ENCODE measurements around the gene ALG6.
"Not testable (repeated sequence)": the region's sequence is repeated elsewhere in the genome, so short reads cannot be mapped to it uniquely, and the experiment has no call there.

Gene ALG6

DNA sequence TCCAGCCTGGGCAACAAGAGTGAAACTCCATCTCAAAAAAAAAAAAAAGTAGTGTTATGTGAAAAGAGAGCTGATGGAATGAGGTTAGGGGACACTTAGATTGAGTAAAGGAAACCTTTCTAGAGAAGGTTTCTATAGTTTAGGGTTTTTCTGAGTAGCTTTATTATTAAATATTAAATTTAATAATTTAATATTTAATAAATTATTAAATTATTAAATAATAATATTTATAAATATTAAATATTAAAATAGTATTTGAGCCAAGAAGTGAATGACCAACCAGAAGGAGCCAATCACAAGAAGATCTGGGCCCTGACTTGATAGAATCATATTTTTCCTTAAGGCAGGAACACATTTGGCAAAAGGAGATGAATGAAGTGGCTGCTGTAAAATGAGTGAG is 50.7 kb downstream of the ALG6 start:
- no peak for DNase-seq

DNA sequence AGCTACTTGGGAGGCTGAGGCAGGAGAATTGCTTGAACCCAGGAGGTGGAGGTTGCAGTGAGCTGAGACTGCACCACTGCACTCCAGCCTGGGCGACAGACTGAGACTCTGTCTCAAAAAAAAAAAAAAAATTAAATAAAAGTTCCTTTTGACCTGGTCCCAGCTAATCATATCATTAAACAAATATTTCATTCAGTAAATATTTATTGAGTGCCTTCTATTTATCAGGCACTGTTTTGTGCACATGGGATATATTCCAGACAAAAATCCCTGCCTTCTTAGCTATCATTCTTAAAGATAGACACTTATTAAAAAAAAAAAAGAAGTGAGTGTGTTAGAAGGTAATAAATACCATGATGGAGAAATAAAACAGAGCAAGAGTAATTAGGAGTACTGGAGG is 53.3 kb downstream of the ALG6 start:
- not testable (repeated sequence) for DNase-seq

DNA sequence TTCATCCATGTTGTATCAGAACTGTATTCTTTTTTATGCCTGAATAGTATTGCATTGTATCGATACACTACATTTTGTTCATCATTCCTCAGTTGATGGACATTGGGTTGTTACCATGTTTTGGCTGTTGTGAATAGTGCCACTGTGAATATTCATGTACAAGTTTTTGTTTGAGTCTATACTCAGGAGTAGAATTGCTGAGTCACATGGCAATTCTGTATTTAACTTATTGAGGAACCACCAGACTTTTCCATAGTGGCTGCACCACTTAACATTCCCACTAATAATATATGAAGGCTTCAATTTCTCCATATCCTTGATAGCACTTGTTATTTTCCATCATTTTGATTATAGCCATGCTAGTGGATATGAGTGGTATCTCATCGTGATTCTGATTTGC is 56.2 kb downstream of the ALG6 start:
- no peak for DNase-seq

DNA sequence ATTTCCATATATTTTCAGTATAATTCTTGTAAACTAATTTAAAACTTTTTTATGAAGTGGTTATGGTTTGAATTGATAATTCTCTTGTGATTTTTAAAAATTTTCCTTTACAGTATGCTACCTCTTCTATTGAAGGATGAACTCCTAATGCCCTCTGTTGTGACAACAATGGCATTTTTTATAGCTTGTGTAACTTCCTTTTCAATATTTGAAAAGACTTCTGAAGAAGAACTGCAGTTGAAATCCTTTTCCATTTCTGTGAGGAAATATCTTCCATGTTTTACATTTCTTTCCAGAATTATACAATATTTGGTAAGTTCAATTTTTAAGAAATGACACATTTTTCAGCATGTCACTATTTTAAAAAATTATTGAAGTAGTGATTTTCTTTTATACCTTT is 61.4 kb downstream of the ALG6 start:
- no peak for DNase-seq

DNA sequence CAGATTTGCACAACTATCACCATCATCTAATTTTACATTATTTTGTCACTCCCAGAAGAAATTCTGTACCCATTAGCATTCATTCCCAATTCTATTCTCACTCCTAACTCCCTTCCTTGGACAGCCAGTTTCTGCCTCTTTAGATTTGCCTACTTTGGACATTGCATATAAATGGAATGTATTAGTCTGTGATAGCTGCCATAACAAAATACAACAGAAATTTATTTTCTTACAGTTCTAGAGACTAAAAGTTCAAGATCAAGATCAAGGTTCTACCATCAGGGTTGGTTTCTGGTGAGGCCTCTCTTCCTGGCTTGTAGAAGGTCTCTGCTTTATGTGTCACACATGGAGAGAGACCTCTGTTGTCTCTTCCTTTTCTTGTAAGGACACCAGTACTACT is 61.9 kb downstream of the ALG6 start:
- no peak for DNase-seq

DNA sequence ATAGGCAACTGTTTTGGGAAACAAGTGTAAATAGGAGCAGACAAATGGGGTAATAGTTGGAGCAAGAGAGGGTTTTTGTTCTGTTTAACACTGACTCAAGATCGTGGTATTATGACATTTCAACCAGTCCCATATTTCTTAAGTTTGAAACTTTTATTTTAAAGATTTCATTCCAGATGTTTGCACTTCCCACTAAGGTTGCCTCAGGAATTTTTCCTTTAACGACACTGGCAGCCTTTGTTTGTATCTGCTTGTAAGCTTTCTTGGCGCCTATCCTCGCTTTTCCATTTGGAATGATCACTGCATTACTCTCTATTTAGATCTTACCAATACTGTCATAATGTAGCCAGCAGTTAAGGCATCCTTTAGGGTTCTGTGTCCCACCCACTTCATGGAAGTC is 67.7 kb downstream of the ALG6 start:
- DNase-seq, result no peak

DNA sequence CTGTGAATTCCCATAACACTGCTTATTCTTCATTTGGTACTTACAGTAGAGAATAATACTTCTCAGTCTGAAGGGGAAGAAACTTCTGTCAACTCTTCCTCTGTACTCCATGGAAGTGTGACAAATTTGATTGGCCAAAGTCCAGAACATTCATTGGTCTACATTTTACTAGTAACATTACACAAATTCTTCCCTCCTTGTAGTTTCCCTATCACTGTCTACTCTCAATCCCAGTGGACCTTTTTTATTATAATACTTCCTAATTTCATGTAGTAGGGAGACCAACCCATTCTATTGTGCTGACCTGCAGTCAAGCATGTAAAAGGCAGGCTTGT is 74.7 kb downstream of the ALG6 start:
- DNase-seq, result no peak

DNA sequence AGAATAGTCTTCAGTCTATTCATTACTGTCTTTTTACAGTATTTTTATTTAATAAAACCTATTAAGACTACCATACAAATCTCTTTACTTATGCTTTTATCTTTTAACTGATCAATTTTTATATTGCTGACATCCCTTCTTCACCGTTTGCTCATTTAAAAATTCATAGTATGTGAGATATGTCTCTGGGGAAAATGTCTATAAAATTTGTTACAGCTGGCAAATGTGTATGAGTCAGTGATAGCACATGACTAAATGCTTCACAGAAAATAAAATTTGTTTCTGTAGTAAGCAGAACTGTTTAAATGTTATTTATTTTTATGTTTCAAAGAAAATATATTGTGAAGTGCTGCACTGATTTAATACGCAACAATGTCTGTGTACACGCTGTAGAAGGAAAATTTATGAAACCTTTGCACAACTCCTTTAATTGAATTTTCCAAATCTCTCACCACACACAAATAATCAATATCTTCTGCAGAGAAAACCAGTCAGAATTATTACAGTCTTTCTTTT is 81.4 kb downstream of the ALG6 start:
- DNase-seq, result no peak

DNA sequence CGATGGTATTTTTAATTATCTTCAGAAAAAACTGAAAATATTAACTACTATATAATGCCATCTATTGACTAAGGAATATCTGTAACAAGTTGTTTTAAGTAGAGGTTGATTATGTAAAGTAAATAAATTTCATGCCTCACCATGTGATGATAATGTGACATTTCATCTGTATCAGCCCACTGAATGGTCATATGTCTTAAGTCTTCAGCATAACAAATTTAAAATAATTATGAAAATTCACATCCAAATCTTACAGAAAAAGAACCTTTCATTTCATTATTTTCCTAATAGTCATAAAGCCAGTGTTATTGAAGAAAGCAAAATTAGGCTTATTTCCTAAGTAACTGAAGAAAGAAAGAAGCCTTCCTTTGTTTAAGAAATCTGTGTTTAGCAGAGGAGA is 83.0 kb downstream of the ALG6 start:
- DNase-seq, result no peak

DNA sequence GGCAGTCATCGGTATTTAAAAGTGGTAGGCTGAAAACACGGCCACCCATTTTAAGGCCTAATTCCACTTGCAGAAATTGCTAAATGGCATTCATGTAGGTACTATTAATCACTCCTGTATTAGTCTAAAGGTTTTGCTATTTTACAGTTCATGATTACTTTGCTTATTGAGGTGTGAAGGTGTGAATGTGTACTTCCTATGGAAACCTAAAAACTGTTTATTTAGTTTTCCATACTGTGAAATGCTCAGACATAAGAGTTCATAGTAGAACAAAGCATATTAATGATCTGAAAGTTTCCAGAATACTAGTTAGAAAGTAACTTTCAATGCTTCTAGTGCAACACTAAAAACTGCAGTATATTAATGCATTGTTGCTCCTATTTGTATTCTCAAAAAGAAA is 85.8 kb downstream of the ALG6 start:
- no peak for DNase-seq

DNA sequence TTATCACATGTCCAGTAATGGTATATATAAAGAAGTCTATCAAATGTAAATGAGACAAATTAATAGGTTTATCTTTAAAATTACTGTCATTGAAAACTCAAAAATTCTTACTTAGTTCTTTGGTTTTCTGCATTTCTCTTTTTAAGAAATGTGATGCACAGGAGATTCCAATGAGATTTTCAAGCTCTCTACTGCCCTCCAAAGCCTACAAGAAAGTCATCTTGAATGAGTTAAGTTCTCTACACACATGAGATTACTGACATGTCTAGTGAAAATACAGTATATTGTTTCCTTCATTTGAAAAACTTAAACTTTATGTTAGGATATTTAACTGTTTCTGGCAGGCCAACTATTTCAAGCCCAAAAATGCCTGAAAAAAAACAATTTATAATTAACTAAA is 86.8 kb downstream of the ALG6 start:
- no peak for DNase-seq

DNA sequence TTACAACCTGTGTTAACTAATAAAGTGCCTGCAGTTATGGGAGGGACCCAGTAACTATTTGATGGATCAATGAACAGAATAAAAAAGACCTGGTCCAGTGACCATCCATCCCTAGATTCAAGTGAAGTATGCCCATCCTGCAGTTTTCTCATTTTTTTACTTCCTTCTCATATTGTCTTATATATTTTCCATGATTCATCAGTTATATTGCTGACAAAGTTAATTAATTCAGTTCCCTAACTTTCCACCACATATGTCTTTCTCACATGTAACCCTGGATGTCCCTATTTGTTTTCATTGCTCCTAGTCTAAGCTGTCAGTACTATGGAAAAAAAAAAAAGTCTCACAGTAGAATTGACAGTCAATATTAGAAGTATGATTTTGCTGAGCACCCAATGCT is 91.3 kb downstream of the ALG6 start:
- no peak for DNase-seq

DNA sequence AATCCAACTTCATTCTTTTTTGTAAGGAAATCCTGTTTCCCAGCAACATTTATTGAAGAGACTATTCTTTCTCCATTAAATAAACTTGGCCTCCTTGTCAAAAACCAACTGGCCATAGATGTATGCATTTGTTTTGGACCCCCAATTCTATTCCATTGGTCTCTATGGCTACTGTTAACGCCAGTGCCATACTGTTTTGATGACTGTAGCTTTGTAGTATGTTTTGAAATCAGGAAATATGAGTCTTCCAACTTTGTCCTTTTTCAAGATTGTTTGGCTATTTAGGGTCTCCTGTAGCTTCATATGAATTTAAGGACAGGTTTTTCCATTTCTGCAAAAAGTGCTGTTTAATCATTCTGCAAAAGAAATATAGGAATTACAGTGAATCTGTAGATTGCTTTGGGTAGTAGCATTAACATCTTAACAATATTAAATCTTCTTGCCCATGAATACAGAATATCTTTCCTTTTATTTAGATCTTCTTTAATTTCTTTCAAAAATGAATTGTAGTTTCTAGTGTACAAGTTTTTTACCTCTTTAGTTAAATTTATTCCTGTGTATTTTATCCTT is 94.3 kb downstream of the ALG6 start:
- no peak for DNase-seq

DNA sequence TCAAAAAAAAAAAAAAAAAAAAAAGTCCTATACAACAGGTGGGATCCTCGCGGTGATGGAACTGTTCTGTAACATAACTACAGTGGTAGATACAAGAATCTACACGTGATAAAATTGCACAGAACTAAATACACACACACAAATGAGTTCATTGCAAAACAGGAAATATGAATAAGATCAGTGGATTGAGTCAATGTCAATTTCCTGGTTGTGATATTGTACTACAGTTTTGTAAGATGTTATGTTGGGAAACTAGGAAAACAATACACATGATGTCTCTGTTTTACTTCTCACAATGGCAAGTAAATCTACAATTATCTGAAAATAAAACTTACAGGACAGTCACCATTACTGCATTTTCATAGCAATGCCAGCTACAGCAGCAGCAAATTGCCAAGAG is 95.8 kb downstream of the ALG6 start:
- no peak for DNase-seq

DNA sequence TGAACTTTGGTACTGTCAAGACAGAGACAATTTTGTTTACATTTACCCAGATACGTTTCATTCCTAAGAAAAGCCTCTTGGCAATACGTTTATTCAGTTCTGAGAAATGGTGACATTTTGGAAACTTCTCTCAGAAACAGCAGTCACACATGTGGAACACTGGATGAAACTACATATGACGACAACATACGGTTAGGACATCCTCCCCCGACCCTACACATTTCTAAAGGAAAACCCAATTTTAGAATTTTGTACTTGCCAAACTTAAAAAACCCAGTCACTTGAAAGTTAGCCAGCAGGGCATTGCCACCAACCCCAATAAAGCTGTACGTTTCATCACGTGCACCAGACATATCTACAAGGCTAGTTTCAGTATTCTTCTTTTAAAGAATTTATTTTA is 98.8 kb downstream of the ALG6 start:
- no peak for DNase-seq

DNA sequence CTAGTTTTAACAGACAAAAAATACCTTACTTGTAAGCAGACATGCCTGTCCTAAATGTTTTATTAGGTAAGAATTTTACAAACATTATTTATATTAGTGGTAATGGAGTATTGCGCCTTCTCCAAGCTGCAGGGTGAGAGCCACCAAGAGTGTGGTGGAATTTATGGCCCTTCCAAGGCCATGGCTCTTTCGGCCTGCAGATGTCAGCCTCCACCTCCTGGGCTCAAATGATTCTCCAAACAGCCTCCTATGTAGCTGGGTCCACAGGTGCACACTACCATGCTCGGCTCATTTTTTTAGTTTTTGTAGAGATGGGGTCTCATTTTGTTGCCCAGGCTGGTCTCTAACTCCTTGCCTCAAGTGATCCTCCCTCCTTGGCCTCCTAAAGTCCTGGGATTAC is 99.3 kb downstream of the ALG6 start:
- no peak for DNase-seq

DNA sequence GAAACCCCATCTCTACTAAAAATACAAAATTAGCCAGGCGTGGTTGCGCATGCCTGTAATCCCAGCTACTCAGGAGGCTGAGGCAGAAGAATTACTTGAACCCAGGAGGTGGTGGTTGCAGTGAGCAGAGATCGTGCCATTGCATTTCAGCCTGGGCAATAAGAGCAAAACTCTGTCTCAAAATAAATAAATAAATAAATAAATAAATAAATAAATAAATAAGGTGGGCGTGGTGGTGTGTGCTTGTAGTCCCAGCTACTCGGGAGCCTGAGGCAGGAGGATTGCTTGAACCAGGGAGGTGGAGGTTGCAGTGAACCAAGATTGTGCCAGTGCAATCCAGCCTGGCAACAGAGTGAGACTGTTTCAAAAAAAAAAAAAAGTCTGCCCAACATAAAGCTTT is 101.3 kb downstream of the ALG6 start:
- not testable (repeated sequence) for DNase-seq

DNA sequence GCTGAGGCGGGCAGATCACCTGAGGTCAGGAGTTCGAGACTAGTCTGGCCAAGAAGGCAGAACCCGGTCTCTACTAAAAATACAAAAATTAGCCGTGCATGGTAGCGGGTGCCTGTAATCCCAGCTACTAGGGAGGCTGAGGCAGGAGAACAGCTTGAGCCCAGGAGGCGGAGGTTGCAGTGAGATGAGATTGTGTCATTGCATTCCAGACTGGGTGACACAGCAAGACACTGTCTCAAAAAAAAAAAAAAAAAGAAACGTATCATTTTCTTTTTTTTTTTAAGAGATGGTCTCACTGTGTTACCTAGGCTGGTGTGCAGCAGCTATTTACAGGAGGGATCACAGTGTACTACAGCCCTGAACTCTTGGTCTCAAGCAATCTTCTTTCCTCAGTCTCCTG is 108.3 kb downstream of the ALG6 start:
- DNase-seq, result no peak

DNA sequence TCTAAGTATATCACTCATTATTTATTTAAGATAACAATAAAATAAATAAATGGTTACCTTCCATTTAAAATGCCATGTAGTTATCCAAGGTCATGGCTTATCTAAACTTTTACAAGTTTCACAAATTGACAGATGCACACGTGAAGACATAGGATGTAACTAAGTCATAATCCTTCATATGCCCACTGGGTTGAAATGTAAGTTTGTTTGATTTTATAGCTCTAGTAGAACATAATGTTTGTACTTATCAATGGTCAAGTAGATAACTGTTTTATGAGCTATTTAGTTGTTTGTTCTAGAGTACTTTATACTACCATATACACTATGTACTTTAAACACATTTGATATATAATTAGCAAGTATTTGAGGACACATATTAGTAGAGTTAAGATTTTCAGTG is 112.6 kb downstream of the ALG6 start:
- no peak for DNase-seq

DNA sequence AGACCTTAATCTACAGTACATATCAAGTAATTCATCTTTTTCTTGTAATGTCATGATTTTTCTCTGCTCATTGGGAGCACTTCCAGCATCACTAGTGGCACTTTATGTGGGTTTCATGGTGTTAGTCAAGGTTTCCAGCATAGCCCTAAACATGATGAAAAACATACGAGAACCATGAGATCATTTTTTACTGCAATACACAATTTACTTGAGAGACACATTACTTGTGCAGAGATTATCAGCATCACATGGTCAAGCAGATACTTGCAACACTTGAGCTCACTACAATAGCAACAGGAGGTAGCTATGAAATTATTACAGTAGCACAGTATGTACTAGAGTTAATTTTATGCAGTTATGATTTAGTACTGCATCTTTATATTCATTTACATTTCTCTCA is 119.2 kb downstream of the ALG6 start:
- DNase-seq, result no peak

DNA sequence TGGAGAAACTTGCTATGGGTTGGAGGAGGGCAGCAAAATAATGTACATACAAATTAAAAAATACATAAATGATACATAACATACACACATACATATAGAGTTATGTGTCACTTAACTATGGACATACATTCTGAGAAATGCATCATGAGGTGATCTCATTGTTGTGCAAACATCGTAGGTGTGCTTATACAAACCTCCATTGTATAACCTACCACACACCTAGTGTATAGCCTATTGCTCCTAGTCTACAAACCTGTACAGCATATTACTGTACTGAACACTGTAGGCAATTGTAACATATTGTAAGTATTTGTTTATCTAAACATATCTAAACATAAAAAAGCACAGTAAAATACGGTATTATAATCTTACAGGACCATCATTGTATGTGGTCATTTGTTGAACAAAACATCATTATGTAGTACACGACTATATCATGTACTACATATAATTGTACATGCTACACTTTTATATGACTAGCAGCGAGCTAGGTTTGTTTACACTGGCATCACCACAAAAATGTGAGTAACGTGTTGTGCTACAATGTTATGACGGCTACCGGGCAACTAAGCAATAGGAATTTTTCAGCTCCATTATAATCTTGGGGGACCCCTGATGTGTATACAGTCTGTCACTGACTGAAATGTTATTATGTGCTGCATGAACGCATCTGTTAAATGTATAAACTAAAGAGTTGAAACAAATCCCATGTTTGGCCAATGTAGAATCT is 120.1 kb downstream of the ALG6 start:
- no peak for DNase-seq

Data from effector CD4-positive, alpha-beta T cell (primary cell).